Endometrial microvascular endothelial cells (primary cell): ENCODE results near the gene CTDP1. TPM values are rescaled to one million over a fixed set of nuclear protein-coding genes. Genes with fewer than 3 reads are reported as not detected.

Source experiments
- in situ Hi-C: cut with HindIII; loops from 2 replicates; pipeline ENCODE4 v1.10.0; 2017; ENCODE audit warnings: low sequenced_read_pairs, low pct_unique_long_range_greater_than_20kb; ENCODE audit errors: inconsistent ontology term
- total RNA-seq: library from RNA; depleted of rRNA; stranded (reverse); fragments of >200 nt; gene quantifications from one replicate; pipeline ENCODE4 v1.2.3, GENCODE V29; 2015; ENCODE audit errors: inconsistent ontology term

CTDP1 gene
- total RNA-seq, 1 donor from 2014 or later = 26.1 TPM

DNA sequence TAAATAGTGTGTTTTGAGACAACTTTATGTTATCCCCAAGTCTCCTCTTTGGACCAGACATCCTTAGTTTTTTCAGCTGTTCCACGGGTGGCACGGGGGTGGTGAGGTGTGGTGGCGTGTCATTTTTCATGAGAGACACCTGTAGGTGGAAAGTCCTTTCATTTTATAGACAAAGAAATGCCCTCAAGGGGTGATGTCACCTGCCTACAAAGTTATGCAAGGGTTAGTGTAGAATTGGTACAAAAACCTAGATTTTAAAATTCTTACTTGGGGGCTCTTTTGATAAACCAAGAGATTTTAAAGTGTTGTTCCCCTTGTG is 15.3 kb downstream of the CTDP1 start:
- in situ Hi-C loops = no loop called here

DNA sequence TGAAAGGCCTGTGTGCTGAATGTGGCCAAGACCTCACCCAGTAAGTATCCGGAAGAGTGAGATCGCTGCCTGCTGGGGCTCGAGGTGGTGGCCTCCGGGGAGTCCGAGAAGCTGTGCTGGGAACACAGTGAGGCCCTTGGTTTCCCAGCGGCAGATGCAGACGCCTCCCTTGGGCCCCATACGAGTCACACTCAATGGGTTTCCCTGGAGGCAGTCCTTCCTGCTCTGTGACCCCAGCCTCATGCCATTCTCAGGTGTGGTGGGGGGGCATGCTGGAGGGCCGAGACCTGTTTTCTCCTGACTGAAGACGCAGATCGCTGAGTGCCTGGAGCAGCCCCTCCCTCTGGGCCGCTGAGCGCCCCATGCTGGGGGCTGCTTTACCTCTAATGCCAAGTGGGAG is 15.7 kb downstream of the CTDP1 start:
- in situ Hi-C loops = no loop called here

DNA sequence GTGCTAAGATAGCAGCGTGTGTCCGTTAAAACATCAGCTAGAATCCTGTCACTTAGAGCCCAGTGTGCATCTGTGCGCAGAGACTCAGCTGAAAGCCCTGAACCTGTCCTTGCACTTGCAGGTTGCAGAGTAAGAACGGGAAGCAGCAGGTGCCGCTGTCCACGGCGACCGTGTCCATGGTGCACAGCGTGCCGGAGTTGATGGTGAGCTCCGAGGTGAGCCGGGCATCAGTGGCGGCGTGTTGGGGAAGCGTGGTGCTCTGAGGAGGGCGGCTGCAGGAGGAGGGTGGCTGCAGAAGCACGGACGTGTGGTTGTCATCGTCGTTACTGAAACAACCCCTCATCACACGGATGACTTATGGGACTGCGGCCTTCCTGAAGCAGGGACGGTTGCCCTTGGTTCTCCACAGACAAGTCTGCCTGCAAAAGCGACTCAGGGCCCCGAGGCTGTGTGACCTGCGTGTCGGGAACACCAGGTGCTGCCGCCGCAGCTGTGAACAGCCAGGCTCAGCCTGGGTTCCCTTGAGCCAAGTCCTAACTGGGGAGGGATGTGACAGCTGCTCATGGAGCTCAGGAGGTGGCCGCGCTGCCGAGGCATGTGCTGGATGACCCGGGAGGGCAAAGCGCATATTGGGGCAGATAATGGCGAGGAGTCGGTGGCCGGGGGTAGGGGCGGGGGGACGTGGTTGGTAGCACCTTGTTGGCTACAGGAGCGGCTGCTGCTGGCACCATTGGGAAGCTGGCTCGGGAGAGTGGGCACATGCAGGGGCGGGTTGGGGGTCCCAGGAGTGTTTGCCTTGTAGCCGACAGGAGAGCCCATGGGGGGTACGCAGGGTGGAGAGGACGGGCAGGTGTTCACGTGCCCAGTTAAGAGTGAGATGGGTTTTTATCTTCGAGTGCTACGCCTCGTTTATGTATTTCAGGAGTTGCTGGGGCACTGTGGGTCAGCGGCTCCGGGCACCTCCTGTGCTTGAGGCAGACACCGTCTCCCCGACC is 16.6 kb downstream of the CTDP1 start:
- in situ Hi-C loops = no loop called here

DNA sequence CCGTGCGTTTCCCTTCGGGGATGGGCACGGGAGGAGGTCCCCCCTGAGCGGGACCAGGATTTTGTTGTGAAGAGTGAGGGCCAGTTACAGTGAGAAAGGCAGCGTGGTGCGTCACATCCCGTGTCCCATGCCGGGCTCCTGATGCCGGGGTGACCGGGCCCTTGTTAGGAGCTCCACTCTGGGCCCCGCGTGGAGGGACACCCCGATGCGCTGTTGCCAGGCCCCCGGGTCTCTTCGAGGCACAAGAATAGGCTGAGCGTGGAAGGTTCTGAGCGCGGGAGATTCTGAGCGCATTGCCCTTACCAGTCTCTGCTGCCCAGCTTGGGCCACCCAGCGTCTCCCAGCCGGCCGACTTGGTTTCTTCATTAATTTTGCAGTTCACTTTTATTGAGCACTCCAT is 17.6 kb downstream of the CTDP1 start:
- in situ Hi-C loops = no loop called here

DNA sequence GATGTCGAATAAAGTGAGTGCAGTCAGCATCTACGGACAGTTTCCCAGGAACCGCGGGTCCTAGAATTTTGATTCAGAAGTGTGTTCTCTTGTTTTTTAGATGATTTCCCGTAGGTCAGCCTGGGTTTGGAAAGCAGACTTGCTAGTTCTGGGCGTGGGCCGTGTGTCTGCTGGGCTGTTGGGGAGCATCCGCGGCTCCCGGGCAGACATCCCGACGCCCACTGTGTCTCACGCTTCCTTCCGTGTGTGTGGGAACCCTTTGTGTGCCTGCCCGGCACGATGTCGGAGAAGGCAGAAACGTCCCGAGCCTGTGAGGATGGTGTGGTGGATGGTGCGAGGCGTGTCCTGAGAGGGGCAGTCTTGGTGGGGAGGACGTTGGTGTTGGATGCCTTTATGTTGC is 18.4 kb downstream of the CTDP1 start:
- in situ Hi-C loops = no loop called here

DNA sequence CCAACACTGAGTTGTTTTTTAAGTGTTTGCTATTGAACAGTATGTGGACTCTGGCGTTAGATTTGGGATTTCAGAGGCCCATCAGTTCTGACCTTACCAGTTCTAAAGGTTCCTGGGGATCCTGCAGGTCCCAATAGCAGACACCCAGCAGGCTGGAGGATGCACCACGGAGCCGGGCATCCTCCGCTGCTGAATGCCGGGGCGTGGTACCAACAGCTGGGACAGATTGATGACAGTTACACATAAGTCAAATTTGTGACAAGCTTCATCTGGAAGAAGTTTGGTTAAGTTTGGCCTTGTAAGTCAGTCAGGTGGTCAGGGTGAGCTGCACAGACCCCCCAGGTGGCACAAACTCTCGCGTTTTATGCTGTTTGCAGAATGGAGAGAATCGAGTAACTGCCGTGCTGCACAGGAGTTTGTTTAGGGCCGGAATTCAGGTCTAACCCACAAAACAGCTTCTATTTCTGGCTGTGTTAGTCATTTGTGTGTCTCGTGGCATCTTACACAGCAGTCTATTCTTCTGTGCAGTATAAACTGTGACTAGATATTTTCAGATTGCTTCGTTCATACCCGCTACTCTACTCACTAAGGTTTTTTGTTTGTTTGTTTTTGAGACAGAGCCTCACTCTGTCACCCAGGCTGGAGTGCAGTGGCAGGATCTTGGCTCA is 19.2 kb downstream of the CTDP1 start:
- in situ Hi-C loops = no loop called here

DNA sequence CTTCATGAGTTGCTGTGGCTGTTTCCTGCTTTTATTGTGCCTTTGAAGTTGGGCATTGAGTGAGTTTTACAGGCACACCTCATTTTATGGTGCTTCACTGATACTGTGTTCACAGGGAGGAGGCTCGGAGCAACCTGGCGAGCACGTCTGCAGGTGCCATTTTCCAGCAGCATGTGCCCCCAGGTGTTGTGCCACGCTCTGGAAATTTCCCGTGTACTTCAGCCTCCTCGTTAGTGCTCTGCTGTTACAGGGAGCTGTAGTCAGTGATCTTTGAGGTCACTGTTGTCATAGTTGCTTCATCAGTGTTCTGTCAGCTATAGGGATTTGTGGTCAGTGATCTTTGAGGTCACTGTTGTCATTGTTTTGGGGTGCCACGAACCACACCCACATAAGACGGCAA is 20.1 kb downstream of the CTDP1 start:
- in situ Hi-C loops = no loop called here

DNA sequence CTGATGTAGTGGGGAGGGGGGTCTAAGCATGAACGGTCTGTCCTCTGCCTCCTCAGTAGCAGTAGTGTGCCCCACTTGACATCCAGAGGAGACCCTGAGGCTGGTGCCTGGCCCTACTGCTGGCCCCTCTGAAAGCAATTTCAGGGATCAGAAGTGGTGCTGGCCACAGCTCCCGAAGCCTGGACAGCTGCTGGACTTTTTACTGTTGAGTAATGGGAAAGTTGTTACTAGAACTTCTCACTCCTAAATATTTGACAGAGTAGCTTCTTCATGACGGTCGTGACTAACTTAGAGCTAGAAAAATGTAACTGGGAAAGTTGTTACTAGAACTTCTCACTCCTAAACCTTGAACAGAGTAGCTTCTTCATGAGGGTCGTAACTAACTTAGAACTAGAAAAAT is 23.3 kb downstream of the CTDP1 start:
- in situ Hi-C loops = no loop called here

DNA sequence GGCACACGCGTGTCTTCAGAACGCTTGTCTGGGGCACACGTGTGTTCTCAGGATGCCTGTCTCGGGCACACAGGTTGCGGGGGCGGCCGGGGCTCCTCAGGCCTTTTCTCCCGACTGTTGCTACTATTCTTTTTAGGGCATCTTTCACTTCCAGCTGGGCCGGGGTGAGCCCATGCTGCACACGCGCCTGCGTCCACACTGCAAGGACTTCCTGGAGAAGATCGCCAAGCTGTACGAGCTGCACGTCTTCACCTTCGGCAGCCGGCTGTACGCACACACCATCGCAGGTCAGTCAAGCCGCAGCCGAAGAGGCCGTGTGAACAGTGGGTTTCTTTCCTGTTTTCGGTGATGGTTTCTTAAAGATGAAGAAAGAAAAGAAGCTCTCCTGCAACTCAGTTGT is 25.0 kb downstream of the CTDP1 start:
- in situ Hi-C loops = no loop called here

DNA sequence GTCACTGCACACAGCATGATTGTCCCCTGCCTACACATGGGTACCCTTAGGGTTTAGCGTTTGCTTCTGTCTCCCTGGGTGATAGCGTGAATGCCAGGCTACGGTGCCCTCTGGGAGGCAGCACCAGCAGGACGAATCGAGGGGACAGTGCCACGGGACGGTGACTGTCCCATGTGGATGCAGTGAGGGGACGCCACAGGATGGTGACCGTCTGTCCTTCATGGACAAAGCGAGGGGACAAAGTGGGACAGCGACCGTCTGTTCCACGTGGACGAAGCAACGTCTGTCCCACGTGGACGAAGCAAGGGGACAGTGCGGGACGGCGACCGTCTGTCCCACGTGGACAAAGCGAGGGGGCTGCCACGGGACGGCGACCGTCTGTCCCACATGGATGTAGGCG is 25.7 kb downstream of the CTDP1 start:
- in situ Hi-C loops = no loop called here

DNA sequence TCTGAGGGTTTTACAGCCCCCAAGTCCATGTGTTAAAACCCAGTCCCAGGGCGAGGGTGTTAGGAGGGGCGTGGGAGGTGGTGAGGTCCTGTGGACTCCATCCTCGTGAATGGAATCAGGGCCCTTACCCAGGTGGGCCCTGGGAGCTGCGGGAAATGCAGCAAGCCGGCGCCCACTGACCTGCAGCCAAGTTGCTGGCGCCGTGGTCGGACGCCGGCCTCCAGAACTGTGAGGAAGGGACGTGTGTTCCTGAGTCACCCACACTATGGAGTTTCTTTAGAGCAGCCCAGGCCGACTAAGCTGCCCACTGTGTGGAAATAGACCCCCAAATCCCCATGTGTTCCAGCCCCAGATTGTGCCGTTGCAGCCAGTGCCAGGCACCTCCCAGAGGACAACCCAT is 26.4 kb downstream of the CTDP1 start:
- in situ Hi-C loops = no loop called here

DNA sequence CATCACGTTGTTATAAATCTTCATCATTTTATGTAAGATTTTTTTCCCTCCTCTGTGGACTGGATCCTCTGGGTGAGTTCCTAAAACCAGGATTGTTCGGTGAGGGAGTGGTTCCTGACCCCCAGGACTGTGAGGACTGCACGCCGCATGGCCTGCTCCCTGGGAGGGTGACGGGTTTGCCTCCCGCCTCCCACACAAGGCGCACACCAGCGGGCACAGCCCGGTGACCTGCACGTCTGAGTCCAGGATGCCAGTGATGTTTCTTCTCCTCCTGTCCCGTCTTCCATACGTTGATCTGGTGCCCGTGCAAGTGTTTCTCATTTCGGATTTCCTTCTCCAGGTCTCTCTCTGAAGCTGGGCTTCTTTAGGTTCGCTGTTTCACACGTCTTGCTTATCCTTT is 27.1 kb downstream of the CTDP1 start:
- in situ Hi-C loops = no loop called here

DNA sequence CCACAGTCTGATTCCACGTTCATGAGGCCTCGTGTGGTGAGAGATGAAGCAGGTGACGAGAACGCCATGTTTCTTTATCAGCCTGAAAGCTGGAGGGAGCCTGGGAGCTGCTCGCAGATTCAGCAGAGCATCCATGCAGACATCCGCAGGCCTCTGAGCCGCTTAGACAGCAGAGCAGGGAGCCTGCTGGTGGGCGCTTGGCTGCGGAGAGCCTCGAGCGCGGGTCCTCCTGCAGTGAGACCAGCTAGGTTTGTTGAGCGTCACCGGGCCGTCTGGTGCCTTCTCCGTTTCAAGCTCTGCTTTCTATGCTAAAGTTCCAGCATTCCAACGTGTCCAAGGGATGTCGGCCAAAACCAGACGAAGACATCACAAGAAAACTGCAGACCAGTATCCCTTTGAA is 27.6 kb downstream of the CTDP1 start:
- in situ Hi-C loops = no loop called here

DNA sequence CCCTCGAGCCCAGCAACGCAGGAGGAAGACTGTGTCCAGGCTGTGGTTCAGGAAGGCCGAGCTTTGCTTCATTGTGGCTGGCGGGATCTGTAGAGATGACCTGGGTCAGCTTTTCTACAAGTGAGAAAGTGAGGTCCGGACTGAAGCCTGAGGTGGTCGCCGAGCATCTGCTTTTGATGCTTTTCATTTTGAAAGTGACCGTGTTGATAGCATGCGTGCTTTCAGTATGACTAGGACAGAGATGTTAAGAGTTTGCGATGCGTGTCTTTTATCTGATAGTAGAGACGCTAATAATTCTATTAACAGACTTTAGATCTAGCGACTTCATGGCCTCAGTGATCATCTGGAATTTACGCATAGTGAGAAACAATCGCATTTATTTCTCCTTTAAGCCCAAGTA is 28.1 kb downstream of the CTDP1 start:
- in situ Hi-C loops = no loop called here

DNA sequence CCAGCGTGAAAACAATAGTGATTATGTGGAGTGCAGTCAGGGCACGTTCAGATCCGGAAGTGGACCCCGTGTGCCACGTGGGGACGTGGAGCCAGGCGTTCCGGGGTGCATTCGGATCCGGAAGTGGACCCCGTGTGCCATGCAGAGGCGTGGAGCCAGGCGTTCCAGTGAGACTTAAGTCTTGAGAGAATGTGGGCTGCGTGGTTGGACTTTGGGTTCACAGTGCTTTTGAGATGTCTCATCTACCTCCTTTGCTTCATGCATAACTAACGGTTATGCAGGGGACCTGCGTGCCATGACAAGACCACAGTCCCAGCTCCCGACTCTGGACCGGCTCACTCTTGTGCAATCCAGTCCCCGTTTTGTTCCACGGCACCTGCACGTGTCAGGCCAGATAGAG is 28.8 kb downstream of the CTDP1 start:
- in situ Hi-C loops = no loop called here

DNA sequence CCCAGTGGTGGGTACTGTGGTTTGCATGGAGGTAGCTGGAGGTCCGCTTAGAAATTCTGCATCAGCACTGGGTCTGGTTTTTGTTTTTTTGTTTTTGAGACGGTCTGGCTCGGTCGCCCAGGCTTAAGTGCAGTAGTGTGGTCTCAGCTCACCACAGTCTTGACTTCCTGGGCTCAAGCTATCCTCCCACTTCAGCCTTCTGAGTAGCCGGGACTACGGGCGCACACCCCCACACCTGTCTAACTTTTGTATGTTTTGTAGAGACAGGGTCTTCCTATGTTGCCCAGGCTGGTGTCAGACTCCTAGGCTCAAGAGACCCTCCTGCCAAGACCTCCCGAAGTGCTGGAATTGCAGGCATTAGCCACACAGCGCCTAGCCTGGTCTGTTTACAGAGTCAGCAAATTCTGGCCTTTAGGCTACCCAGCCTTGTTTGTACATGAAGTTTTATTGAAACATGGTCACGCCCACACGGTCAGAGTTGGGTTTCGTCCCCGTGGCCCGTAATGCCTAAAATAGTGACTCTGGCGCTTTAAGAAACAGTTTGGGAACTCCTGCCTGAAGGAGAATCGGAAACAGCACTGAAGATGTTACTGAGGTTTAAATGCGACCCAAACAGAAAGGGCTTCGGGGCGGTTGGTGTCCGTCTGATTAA is 32.7 kb downstream of the CTDP1 start:
- in situ Hi-C loops = no loop called here

DNA sequence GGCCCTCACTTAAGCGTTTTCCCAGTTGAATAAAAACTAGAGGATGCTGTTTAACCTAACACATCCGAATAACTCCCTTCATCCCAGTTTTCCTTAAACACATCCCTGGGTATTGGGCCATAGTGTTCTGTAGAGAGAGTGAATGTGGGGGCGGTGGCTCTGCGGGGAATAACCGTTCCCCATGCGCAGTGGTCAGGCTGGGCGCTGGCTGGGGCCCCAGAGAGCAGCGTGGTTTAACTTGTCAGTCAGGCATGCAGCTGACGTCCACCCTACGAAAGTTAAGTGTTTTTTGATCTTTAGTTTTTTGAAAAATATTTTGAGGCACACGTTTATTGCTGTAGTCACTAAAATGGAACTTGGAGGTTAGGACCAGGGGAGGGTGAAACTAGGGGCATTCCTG is 33.7 kb downstream of the CTDP1 start:
- in situ Hi-C loops = no loop called here

DNA sequence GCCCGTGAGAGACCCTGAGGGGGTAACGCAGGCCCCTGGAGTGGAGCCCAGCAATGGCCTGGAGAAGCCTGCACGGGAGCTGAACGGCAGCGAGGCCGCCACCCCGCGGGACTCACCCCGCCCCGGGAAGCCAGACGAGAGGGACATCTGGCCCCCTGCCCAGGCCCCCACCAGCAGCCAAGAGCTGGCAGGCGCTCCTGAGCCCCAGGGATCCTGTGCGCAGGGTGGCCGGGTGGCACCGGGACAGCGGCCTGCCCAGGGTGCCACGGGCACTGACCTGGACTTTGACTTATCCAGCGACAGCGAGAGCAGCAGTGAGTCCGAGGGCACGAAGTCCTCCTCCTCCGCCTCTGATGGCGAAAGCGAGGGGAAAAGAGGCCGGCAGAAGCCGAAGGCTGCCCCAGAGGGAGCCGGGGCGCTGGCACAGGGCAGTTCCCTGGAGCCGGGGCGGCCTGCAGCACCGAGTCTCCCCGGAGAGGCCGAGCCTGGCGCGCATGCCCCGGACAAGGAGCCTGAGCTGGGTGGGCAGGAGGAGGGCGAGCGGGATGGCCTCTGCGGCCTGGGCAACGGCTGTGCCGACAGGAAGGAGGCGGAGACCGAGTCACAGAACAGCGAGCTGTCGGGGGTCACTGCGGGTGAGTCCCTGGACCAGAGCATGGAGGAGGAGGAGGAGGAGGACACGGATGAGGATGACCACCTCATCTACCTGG is 35.1 kb downstream of the CTDP1 start:
- in situ Hi-C loops = no loop called here

DNA sequence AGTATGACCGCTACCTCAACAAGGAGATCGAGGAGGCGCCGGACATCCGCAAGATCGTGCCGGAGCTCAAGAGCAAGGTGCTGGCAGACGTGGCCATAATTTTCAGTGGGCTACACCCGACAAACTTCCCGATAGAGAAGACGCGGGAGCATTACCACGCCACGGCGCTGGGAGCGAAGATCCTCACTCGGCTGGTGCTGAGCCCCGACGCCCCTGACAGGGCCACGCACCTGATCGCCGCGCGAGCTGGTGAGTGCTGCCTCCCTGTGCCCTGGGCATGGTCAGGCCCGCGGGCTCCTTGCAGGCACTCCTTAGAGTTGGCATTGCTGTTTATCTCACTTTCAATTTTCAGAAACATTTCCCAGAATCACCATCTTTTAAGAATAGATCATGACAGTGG is 35.7 kb downstream of the CTDP1 start:
- in situ Hi-C loops = no loop called here
